Measurements from ENCODE around the gene INSIG2.

INSIG2 gene

DNA sequence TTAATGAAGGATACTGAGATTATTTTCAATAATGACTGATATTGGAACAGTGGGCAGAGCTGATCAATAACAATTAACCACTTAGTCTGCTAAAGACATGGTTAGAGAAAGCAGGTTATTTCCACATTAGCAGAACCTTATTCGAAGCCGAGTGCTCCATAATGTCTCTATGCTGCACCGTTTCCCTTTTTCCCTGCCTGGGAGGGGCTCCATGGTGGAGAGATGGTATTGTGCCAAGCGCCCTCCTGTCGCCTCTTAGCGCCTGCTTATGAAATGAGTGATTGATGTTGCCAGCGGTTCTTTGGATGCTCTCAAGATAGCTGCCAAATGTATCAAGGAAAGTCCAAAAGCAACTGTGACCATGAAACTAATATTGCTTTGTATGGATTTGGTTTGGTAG is 34.6 kb upstream of the INSIG2 start:
- H3K4me1 Mint-ChIP-seq (ENCODE audit: low read depth): no peaks in the 10 kb centered on the region
- H3K4me3 Mint-ChIP-seq: no peak overlapping the region
- no peaks in the 10 kb centered on the region for H3K36me3 Mint-ChIP-seq (ENCODE audit: low read depth)
- H3K9me3 Mint-ChIP-seq: no peaks in the 10 kb centered on the region
- H3K27me3 Mint-ChIP-seq: peaks cover 53% of the 10 kb centered on the region
- DNase-seq: no peak
- no peak overlapping the region for H3K27ac Mint-ChIP-seq

DNA sequence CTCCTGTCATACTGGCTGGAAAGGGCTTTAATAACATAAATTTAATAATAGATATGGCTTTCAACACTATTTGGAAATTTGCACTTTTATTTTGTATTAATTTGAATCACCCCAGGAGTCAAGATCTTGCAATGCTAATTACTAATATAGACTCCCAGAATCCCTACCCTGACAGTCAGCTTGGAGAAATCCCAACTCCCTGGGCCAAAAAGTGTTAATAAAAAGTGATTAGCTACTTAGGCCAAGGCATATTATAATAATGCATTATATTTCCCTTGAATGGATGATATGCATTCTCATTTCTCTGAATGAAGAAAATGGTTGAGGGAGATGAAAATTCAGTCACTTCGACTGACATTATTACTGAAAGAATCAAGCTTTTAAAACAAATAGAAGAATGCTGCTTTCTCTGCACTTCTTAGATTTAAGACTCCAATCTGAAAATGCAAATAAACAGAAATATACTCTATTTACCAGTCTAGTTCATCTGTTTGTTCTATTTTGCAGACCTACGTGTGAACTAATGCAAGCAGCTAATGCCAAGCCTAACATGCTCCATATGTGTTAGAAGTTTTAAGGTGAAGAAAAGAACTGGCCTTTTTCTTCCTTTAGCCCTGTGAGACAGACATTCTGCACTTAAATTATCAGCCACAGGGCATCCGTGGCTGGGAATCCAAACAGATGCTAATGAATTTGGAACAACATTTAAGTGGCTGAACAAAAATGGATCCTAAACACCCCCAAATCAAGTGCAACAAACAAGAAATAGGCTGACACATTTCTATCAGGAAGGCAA is 33.9 kb upstream of the INSIG2 start:
- peaks cover 51% of the 10 kb centered on the region for H3K27me3 Mint-ChIP-seq
- H3K27ac Mint-ChIP-seq: no peak overlapping the region
- no peaks in the 10 kb centered on the region for H3K36me3 Mint-ChIP-seq (ENCODE audit: low read depth)
- no peaks in the 10 kb centered on the region for H3K4me1 Mint-ChIP-seq (ENCODE audit: low read depth)
- DNase-seq: no peak
- no peak overlapping the region for H3K4me3 Mint-ChIP-seq
- H3K9me3 Mint-ChIP-seq: no peaks in the 10 kb centered on the region

DNA sequence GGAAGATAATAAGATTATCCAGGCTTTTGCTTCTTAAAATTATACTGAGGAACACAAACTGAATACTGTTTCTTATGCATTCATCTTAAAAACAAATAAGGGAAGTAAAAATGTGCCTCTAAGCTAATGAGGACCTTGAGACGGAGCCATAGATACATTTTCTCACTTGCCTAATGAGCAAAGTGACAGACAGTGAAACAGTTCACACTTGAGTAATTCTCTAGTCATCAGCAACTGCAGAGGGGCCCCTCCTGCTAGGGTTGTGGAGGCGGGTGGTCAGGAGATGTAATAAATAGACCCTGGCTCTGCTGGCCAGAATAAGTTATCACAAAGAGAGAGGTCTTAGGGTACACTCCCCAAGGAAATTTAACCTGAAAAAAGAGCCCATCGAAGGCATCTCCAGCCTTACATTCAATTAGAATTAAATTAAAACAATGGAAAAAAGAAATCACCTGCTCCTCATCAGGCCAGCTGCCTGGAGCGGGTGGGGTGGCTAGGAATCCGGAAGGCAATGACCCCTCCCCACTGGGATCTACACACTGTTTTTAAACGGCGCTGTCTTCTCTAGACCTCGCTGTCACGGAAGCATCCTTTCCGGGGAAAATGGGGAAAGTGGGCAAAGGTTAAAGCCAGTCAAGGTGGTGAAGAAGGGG is 32.6 kb upstream of the INSIG2 start:
- Mint-ChIP-seq H3K36me3 (ENCODE audit: low read depth) (no peaks in the 10 kb centered on the region), H3K9me3 (no peaks in the 10 kb centered on the region), H3K27ac (no peak overlapping the region), H3K4me3 (no peak overlapping the region), H3K4me1 (ENCODE audit: low read depth) (peaks cover 9% of the 10 kb centered on the region), H3K27me3 (peaks cover 46% of the 10 kb centered on the region)
- no peak for DNase-seq

DNA sequence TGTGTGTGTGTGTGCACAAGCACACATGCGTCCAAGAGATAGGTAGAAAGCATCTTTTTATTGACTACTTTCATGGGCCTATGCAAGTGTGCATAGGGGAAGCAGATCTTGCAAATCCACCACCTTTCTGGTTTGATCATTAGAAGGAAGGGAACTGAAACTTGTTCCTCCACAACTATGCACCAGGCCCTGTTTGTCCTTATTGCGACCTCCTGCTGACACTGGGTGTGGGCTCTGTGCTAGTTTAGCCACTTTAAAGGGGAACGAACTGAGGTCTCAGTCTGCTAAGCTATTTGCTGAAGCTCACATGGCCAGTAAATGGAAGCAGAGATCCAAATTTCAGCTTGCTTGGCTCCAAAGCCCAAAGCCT is 32.1 kb upstream of the INSIG2 start:
- no peaks in the 10 kb centered on the region for H3K9me3 Mint-ChIP-seq
- H3K4me3 Mint-ChIP-seq: no peak overlapping the region
- H3K36me3 Mint-ChIP-seq (ENCODE audit: low read depth): no peaks in the 10 kb centered on the region
- DNase-seq: no peak
- no peak overlapping the region for H3K27ac Mint-ChIP-seq
- peaks cover 11% of the 10 kb centered on the region for H3K4me1 Mint-ChIP-seq (ENCODE audit: low read depth)
- peaks cover 48% of the 10 kb centered on the region for H3K27me3 Mint-ChIP-seq

DNA sequence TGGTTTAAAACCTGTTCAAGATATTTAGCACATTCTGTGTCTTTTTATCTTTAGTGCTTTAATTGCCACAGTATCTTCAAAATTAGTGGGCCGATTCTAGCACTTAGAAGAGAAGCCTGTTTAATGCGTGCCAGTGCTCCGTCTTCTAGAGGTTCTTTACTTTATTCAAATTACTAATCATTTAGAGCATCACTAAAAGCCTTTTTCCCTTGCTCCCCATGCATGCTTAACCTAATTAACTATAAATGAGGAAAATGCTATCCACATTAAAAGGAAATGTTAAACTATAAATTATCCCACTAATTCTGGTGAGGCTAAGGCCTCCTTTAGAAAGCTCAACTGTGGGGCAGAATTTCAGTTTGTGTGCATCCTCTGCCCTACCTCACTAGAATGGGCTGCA is 31.5 kb upstream of the INSIG2 start:
- no peaks in the 10 kb centered on the region for H3K9me3 Mint-ChIP-seq
- H3K4me1 Mint-ChIP-seq (ENCODE audit: low read depth): peaks cover 11% of the 10 kb centered on the region
- DNase-seq: no peak
- H3K4me3 Mint-ChIP-seq: no peak overlapping the region
- no peaks in the 10 kb centered on the region for H3K36me3 Mint-ChIP-seq (ENCODE audit: low read depth)
- no peak overlapping the region for H3K27ac Mint-ChIP-seq
- peaks cover 51% of the 10 kb centered on the region for H3K27me3 Mint-ChIP-seq

DNA sequence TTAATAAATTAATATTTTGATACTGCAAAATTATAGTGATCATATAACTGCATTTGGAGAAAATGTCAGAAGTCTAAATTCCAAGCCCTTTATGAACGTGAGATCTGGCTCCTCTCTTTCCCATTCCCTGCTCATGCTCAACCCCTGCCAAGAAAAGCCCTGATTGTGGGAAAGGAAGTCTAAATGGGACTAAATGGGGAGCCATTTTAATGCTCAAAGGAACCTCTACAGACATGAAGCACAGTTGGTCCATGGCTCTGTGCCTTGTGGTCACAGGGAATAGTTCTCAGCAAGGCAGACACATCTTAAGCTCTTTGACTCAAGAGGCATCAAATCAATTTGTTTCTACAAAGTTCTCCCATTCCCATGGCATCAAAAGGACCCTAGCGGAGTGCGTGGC is 29.3 kb upstream of the INSIG2 start:
- H3K27ac Mint-ChIP-seq: no peak overlapping the region

DNA sequence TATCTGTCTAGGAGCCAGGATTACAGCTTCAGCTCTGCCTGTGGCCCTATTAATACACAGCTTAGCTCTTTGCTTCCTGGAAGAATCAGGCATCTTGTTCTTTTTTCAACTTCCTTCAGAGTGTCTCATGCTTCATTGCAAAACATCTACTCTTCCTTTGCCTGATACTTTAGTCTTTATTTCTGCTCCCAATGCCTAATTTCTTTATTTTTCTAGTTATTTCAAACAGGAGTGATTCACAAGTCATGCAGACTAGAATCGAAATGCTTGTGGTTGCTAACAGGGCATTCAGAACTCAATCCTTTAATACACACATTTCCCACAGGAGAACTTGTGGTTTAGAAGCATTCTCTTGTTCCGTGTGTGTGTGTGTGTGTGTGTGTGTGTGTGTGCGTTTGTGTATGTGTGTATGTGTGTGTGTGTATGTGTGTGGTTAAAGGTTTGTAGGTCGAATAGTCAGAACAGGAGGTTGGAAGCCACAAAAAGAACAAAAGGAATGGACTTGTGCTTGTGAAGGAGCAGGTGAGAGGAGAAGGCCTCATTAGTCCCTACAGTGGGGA is 28.3 kb upstream of the INSIG2 start:
- no peak for DNase-seq
- Mint-ChIP-seq H3K36me3 (ENCODE audit: low read depth) (no peaks in the 10 kb centered on the region), H3K27me3 (peaks cover 52% of the 10 kb centered on the region), H3K9me3 (no peaks in the 10 kb centered on the region), H3K27ac (peak overlapping the region; percentile 17), H3K4me1 (ENCODE audit: low read depth) (peaks cover 11% of the 10 kb centered on the region), H3K4me3 (no peak overlapping the region)

More for the DNA sequence above, 29.3 kb upstream of the INSIG2 start:
- no peak for DNase-seq
- Mint-ChIP-seq H3K9me3 (no peaks in the 10 kb centered on the region), H3K36me3 (ENCODE audit: low read depth) (no peaks in the 10 kb centered on the region), H3K27me3 (peaks cover 53% of the 10 kb centered on the region), H3K4me3 (no peak overlapping the region), H3K4me1 (ENCODE audit: low read depth) (peaks cover 11% of the 10 kb centered on the region)

DNA sequence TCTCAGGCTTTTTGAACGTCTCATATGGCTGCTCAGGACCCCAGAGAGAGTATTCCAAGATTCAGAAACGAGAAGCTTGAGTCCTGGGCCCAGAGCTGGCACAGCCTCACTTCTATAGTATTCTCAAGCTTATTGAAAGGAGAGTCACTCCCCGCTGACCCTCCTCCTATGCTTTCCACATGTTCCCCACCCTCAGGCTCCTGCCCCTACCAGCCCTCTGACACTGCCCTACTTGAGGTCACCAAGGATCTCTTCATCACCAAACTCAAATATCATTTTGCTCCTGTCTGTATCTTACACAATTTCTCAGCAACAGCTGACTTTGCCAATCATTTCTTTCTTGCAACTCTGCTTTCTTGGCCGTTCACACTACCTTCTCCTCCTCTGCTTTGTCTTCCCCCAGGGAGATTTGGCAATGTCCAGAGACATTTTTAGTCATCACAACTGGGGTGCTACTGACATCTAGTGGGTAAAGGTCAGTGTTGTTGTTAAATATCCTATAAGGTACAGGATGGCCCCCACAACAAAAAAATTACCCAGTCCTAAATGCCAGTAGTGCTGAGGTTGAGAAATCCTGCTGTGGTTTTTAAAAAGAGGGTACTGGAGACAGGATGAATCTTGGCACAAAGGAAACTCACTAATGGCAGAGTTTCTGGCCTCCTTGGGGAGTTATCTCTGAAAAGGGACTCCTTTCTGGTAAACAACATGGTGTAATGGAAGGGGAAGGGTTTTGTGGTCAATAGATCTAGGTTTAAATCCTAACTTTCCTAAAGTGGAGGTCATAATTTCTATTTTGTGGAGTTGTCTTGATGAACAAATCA is 26.9 kb upstream of the INSIG2 start:
- DNase-seq: no peak
- no peaks in the 10 kb centered on the region for H3K36me3 Mint-ChIP-seq (ENCODE audit: low read depth)
- H3K27me3 Mint-ChIP-seq: peaks cover 49% of the 10 kb centered on the region
- H3K27ac Mint-ChIP-seq: no peak overlapping the region
- no peaks in the 10 kb centered on the region for H3K9me3 Mint-ChIP-seq
- H3K4me3 Mint-ChIP-seq: no peak overlapping the region
- H3K4me1 Mint-ChIP-seq (ENCODE audit: low read depth): peaks cover 11% of the 10 kb centered on the region

GRCh38 chr2:118062048-118062447 is 26.2 kb upstream of the INSIG2 start:
- H3K27ac Mint-ChIP-seq: no peak overlapping the region
- no peaks in the 10 kb centered on the region for H3K36me3 Mint-ChIP-seq (ENCODE audit: low read depth)
- no peak for DNase-seq
- peaks cover 48% of the 10 kb centered on the region for H3K27me3 Mint-ChIP-seq
- H3K9me3 Mint-ChIP-seq: no peaks in the 10 kb centered on the region
- peaks cover 11% of the 10 kb centered on the region for H3K4me1 Mint-ChIP-seq (ENCODE audit: low read depth)
- H3K4me3 Mint-ChIP-seq: no peak overlapping the region

GRCh38 chr2:118062669-118063068 is 25.6 kb upstream of the INSIG2 start:
- no peak for DNase-seq
- Mint-ChIP-seq H3K9me3 (no peaks in the 10 kb centered on the region), H3K27ac (no peak overlapping the region), H3K27me3 (peaks cover 46% of the 10 kb centered on the region), H3K36me3 (ENCODE audit: low read depth) (no peaks in the 10 kb centered on the region), H3K4me3 (no peak overlapping the region), H3K4me1 (ENCODE audit: low read depth) (peaks cover 11% of the 10 kb centered on the region)

DNA sequence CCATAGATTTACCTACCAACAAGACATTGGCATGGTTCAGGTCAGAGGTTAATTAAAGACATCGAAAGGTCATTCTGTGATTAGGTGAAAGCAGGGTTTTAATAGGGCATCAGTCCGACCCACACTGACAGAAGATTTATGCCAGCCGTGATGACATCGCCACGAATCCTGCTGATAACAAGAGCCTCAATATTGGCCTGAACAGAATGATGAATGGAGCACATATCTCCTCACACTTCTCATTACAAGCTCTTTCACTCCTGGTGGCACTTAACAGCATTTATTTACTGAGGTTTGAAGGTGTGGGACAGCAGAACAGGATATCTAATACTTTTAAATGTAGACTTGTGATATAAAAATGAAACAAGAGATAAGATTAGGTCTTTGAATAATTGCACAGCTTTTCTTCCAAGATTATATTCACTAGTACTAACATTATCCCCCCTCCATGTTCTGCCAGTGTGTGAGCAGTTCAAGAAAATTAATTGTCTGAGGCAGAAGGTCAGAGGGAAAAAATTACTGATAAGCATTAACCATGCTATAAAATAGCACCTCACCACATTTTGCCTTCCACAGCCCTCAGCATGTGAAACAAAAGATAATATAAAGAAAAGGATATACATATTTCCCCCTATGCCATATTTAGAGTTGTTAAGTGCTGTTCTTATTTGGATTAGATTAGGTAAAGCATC is 23.1 kb upstream of the INSIG2 start:
- H3K4me1 Mint-ChIP-seq (ENCODE audit: low read depth): peaks cover 5% of the 10 kb centered on the region
- no peaks in the 10 kb centered on the region for H3K36me3 Mint-ChIP-seq (ENCODE audit: low read depth)
- H3K27ac Mint-ChIP-seq: no peak overlapping the region
- no peak for DNase-seq
- H3K9me3 Mint-ChIP-seq: no peaks in the 10 kb centered on the region
- peaks cover 28% of the 10 kb centered on the region for H3K27me3 Mint-ChIP-seq
- H3K4me3 Mint-ChIP-seq: no peak overlapping the region

DNA sequence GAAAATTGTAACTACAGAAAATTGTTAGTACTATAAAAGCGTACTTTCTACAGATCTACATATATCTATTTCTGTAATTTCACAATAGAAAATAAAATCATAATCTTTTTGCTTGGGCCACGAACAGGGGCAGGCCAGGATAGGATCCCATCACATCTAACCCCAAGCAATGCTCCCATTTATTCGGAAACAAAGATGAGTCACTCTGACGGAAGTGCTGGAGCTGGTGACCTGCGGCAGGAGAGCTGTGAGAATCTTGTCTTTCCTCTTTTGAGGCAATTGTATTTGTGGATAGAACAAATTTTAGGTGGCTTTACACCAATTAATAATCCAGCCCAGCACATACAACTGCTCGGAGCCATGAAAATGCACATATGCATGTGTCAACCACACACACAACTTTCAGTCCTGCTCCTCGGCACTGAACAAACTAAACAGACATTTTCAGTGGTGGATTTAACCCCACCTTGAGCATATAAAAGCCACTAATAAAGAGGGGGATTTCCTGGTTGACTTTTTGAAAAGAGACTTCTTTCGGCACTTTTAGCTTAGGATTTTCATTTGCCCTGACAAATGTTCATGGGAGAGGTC is 22.3 kb upstream of the INSIG2 start:
- Mint-ChIP-seq H3K27ac (no peak overlapping the region), H3K4me1 (ENCODE audit: low read depth) (no peaks in the 10 kb centered on the region), H3K9me3 (no peaks in the 10 kb centered on the region), H3K4me3 (no peak overlapping the region), H3K36me3 (ENCODE audit: low read depth) (no peaks in the 10 kb centered on the region), H3K27me3 (peaks cover 22% of the 10 kb centered on the region)
- DNase-seq: no peak

- Mint-ChIP-seq H3K4me1 (ENCODE audit: low read depth) (no peaks in the 10 kb centered on the region), H3K9me3 (no peaks in the 10 kb centered on the region), H3K36me3 (ENCODE audit: low read depth) (no peaks in the 10 kb centered on the region), H3K27me3 (peaks cover 20% of the 10 kb centered on the region), H3K4me3 (no peak overlapping the region), H3K27ac (no peak overlapping the region)
- no peak for DNase-seq
Measured at GRCh38 chr2:118077636-118078247, 10.5 kb upstream of the INSIG2 start.

Measured in activated T-cell treated with anti-CD3 and anti-CD28 coated beads, Interleukin-2, amount 50 U/mL, for 24 hours (primary cell).